ENCODE measurements around the gene PEMT.

PEMT gene

GRCh38 chr17:17531156-17531555 is 60.4 kb downstream of the PEMT start:
- H3K9me2 ChIP-seq (ENCODE audit: low read depth, low read length), result no peaks in the 10 kb centered on the region
- TF ChIP-seq CTCF (IDR thresholded peaks at IDR 0.05; ENCODE audit: low read length) (no peak), EZH2 (IDR thresholded peaks at IDR 0.05; ENCODE audit: borderline replicate concordance, low read length) (no peak)
- H4K20me1 ChIP-seq (ENCODE audit: insufficient read depth, low read length), result no peaks in the 10 kb centered on the region
- no peak overlapping the region for H3K9ac ChIP-seq (ENCODE audit: low read length)
- no peak overlapping the region for H3K4me2 ChIP-seq (ENCODE audit: low read length)
- H3K79me2 ChIP-seq (ENCODE audit: insufficient read depth, low read length), result no peaks in the 10 kb centered on the region
- no peak overlapping the region for H2AFZ ChIP-seq (ENCODE audit: low read length)
- H3K9me3 ChIP-seq (ENCODE audit: low read length), result no peaks in the 10 kb centered on the region
- H3K4me3 ChIP-seq (ENCODE audit: low read depth, low read length, poor library complexity, severe bottlenecking), result no peak overlapping the region
- no peak overlapping the region for H3K27ac ChIP-seq (ENCODE audit: low read depth, low read length, poor library complexity, severe bottlenecking)
- H3K4me1 ChIP-seq (ENCODE audit: insufficient read depth, low read length, severe bottlenecking), result no peaks in the 10 kb centered on the region
- peaks cover 1% of the 10 kb centered on the region; the same call in 1 of the 2 replicates for H3K27me3 ChIP-seq (ENCODE audit: insufficient read depth, low read length)
- H3K36me3 ChIP-seq (ENCODE audit: insufficient read depth, low read length), result no peaks in the 10 kb centered on the region
- no peaks in the 10 kb centered on the region for H3F3A ChIP-seq (ENCODE audit: insufficient read depth, low read length)

DNA sequence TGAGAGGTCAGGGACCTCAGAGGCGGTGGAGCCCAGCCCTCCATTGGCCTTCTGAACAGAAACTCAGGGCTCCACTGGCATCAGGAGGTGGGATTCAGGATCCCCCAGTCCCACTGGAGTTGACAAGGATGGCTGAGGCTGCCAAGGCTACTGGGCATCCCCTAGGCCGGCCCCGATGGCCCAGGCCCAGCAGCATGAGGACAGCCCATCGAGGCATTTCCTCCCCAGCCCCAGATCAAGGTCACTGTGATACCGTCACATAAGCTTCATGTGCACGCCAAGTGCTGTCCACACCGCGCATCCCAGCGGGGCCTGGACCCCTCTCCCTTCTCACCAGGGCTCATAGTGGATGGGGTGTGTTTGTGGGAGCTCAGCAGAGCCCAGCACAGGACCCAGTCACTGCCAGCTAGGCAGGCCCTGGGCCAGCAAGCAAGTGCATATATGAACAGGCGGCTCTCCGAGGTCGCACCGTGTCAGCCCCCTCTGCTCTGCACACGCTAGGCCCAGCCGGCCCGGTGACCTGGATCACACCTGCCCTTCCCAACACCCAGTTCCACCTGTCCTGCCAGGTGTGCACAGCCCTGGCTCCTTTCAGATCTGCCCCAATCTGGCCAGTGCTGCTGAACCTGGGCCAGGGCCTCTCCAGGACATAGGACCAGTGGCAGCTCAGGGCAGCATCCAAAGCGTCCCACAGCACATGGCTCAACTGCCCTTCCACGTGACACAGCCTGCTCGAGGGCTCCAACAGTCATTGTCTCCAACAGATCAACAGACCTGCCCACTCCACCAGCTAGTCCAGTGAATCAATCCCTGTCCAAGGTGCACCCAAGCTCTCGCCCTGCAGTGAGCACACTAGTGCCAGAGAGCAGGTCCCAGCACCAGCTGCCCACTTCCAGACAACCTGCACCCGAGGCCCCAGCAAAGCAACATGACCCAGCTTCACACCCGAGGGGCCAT is 62.5 kb downstream of the PEMT start:
- no peaks in the 10 kb centered on the region for H4K20me1 ChIP-seq (ENCODE audit: insufficient read depth, low read length)
- H3K27ac ChIP-seq (ENCODE audit: low read depth, low read length, poor library complexity, severe bottlenecking), result no peak overlapping the region
- H3K79me2 ChIP-seq (ENCODE audit: insufficient read depth, low read length), result no peaks in the 10 kb centered on the region
- no peak for TF ChIP-seq CTCF (IDR thresholded peaks at IDR 0.05; ENCODE audit: low read length)
- TF ChIP-seq EZH2 (IDR thresholded peaks at IDR 0.05; ENCODE audit: borderline replicate concordance, low read length), result no peak
- no peaks in the 10 kb centered on the region for H3K9me2 ChIP-seq (ENCODE audit: low read depth, low read length)
- H3K4me2 ChIP-seq (ENCODE audit: low read length), result no peak overlapping the region
- H3K9me3 ChIP-seq (ENCODE audit: low read length), result no peaks in the 10 kb centered on the region
- no peak overlapping the region for H2AFZ ChIP-seq (ENCODE audit: low read length)
- no peaks in the 10 kb centered on the region for H3K4me1 ChIP-seq (ENCODE audit: insufficient read depth, low read length, severe bottlenecking)
- H3F3A ChIP-seq (ENCODE audit: insufficient read depth, low read length), result no peaks in the 10 kb centered on the region
- no peaks in the 10 kb centered on the region for H3K36me3 ChIP-seq (ENCODE audit: insufficient read depth, low read length)
- H3K9ac ChIP-seq (ENCODE audit: low read length), result no peak overlapping the region
- H3K27me3 ChIP-seq (ENCODE audit: insufficient read depth, low read length), result no peaks in the 10 kb centered on the region; the same call in 1 of the 2 replicates
- H3K4me3 ChIP-seq (ENCODE audit: low read depth, low read length, poor library complexity, severe bottlenecking), result no peak overlapping the region

- no peaks in the 10 kb centered on the region for H3F3A ChIP-seq (ENCODE audit: insufficient read depth, low read length)
- H3K27me3 ChIP-seq (ENCODE audit: insufficient read depth, low read length), result peaks cover 1% of the 10 kb centered on the region; the same call in 1 of the 2 replicates
- H4K20me1 ChIP-seq (ENCODE audit: insufficient read depth, low read length), result no peaks in the 10 kb centered on the region
- no peak overlapping the region for H2AFZ ChIP-seq (ENCODE audit: low read length)
- H3K4me3 ChIP-seq (ENCODE audit: low read depth, low read length, poor library complexity, severe bottlenecking), result no peak overlapping the region
- no peak overlapping the region for H3K4me2 ChIP-seq (ENCODE audit: low read length)
- H3K27ac ChIP-seq (ENCODE audit: low read depth, low read length, poor library complexity, severe bottlenecking), result no peak overlapping the region
- H3K9me3 ChIP-seq (ENCODE audit: low read length), result no peaks in the 10 kb centered on the region
- H3K9ac ChIP-seq (ENCODE audit: low read length), result no peak overlapping the region
- no peaks in the 10 kb centered on the region for H3K9me2 ChIP-seq (ENCODE audit: low read depth, low read length)
- H3K4me1 ChIP-seq (ENCODE audit: insufficient read depth, low read length, severe bottlenecking), result no peaks in the 10 kb centered on the region
- TF ChIP-seq CTCF (IDR thresholded peaks at IDR 0.05; ENCODE audit: low read length) (no peak), EZH2 (IDR thresholded peaks at IDR 0.05; ENCODE audit: borderline replicate concordance, low read length) (no peak)
- no peaks in the 10 kb centered on the region for H3K36me3 ChIP-seq (ENCODE audit: insufficient read depth, low read length)
- H3K79me2 ChIP-seq (ENCODE audit: insufficient read depth, low read length), result no peaks in the 10 kb centered on the region
These were observed 63.5 kb downstream of the PEMT start for GRCh38 chr17:17527956-17528500.
